HFFc6 (cell line): ENCODE results near the gene BZW2. TPM values are rescaled to one million over a fixed set of nuclear protein-coding genes. Genes with fewer than 3 reads are reported as not detected.
"Not testable (repeated sequence)": the region's sequence is repeated elsewhere in the genome, so short reads cannot be mapped to it uniquely, and the experiment has no call there.

ENCODE experiments used
- DNase-seq: peaks from one replicate; pipeline ENCODE4 v3.0.0-alpha.2; 2018
- H3K27ac Mint-ChIP-seq: 2 replicates; pipeline ENCODE4 v1.8.0; 2020; ENCODE audit warnings: mild to moderate bottlenecking, mixed read lengths
- H3K27me3 Mint-ChIP-seq: 2 replicates; pipeline ENCODE4 v1.8.0; 2021; ENCODE audit warnings: mild to moderate bottlenecking, moderate library complexity, mixed read lengths; ENCODE audit not compliant: insufficient read depth
- H3K36me3 Mint-ChIP-seq: 2 replicates; pipeline ENCODE4 v1.8.0; 2021; ENCODE audit warnings: low read depth, mixed read lengths
- H3K4me1 Mint-ChIP-seq: 2 replicates; pipeline ENCODE4 v1.8.0; 2020; ENCODE audit warnings: low read depth, mixed read lengths
- H3K4me3 Mint-ChIP-seq: 2 replicates; pipeline ENCODE4 v1.8.0; 2020; ENCODE audit warnings: mild to moderate bottlenecking, moderate library complexity, mixed read lengths
- H3K9me3 Mint-ChIP-seq: 2 replicates; pipeline ENCODE4 v1.8.0; 2020; ENCODE audit warnings: mild to moderate bottlenecking, mixed read lengths
- total RNA-seq, 6 experiments: library from RNA; stranded (reverse); fragmentation: NEBNext Ultra II Directional; extraction: Animal tissue kit (Norgen Biotek cat#: 25700); gene quantifications; 2 replicates in 1 of 6; 3 replicates in 5 of 6; pipeline ENCODE4 v1.2.3, GENCODE V29; 2021
- TF ChIP-seq, protein P1 (sequence below): fragments of 200-600 bp; sonication (generic); IDR thresholded peaks from 2 replicates; pipeline ENCODE4 v1.5.0; 2021; ENCODE audit warnings: antibody characterized with exemption, mild to moderate bottlenecking

The BZW2 gene
- total RNA-seq, 6 experiments from 2014 or later = 75.8 to 104 (median 94.5) TPM

DNA sequence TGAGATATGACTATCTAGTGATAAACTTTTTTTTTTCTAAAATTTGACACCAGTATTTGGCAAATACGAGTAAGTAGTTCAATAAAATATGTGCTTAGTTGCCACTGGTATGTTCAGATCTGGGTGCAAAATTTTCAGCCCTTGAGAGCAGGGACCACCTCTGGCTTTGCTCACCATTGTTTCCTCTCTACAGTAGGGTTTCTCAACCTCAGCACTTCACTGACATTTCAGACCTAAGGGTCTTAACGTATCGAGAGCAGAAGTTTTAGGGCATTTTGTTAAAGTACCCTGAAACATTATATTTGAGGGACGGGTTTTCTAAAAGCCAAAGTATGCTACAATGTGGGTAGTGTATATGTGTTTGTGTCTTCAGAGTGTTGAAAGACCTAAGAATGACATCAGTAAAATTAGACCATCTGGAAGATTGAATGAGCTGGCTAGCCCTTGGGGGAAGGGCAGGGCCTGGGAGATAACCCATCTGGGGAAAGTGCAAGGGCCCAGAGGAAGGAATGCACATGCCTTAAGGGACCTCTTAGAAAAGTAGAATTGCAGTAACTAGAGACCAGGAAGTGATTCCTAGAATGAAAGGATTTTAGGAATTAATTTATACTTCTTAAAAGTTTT is 11.8 kb downstream of the BZW2 start:
- peaks cover 13% of the 10 kb centered on the region for H3K36me3 Mint-ChIP-seq
- peak; percentile 75 for DNase-seq
- H3K27ac Mint-ChIP-seq = peak overlapping the region; percentile 88
- H3K4me3 Mint-ChIP-seq = peak overlapping the region; percentile 67
- H3K27me3 Mint-ChIP-seq = no peaks in the 10 kb centered on the region
- TF ChIP-seq, protein P1, sequence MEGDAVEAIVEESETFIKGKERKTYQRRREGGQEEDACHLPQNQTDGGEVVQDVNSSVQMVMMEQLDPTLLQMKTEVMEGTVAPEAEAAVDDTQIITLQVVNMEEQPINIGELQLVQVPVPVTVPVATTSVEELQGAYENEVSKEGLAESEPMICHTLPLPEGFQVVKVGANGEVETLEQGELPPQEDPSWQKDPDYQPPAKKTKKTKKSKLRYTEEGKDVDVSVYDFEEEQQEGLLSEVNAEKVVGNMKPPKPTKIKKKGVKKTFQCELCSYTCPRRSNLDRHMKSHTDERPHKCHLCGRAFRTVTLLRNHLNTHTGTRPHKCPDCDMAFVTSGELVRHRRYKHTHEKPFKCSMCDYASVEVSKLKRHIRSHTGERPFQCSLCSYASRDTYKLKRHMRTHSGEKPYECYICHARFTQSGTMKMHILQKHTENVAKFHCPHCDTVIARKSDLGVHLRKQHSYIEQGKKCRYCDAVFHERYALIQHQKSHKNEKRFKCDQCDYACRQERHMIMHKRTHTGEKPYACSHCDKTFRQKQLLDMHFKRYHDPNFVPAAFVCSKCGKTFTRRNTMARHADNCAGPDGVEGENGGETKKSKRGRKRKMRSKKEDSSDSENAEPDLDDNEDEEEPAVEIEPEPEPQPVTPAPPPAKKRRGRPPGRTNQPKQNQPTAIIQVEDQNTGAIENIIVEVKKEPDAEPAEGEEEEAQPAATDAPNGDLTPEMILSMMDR = peak; percentile 38
- peaks cover 61% of the 10 kb centered on the region for H3K4me1 Mint-ChIP-seq
- H3K9me3 Mint-ChIP-seq = no peaks in the 10 kb centered on the region

DNA sequence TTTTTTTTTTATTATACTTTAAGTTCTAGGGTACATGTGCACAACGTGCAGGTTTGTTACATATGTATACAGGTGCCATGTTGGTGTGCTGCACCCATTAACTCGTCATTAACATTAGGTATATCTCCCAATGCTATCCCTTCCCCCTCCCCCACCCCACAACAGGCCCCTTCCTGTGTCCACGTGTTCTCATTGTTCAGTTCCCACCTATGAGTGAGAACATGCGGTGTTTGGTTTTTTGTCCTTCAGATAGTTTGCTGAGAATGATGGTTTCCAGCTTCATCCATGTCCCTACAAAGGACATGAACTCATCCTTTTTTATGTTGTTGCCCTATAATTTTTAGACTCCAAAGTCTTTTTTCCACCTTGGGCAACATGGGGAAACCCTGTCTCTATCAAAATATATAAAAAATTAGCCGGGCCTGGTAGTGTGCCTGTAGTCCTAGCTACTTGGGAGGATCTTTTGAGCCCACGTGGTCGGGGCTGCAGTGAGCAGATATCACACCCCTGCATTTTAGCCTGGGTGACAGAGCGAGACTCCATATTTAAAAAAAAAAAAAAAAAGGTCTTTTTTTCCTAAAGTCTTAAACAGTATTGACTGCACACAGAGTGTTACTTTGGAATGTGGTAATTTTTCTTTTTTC is 14.0 kb downstream of the BZW2 start:
- not testable (repeated sequence) for H3K9me3 Mint-ChIP-seq, DNase-seq, H3K27me3 Mint-ChIP-seq, H3K4me3 Mint-ChIP-seq
- H3K36me3 Mint-ChIP-seq = peaks cover 16% of the 10 kb centered on the region
- peaks cover 63% of the 10 kb centered on the region for H3K4me1 Mint-ChIP-seq
- H3K27ac Mint-ChIP-seq = 0 out of 2 replicates have a peak overlapping the region, but pooled peaks have one; percentile 21

DNA sequence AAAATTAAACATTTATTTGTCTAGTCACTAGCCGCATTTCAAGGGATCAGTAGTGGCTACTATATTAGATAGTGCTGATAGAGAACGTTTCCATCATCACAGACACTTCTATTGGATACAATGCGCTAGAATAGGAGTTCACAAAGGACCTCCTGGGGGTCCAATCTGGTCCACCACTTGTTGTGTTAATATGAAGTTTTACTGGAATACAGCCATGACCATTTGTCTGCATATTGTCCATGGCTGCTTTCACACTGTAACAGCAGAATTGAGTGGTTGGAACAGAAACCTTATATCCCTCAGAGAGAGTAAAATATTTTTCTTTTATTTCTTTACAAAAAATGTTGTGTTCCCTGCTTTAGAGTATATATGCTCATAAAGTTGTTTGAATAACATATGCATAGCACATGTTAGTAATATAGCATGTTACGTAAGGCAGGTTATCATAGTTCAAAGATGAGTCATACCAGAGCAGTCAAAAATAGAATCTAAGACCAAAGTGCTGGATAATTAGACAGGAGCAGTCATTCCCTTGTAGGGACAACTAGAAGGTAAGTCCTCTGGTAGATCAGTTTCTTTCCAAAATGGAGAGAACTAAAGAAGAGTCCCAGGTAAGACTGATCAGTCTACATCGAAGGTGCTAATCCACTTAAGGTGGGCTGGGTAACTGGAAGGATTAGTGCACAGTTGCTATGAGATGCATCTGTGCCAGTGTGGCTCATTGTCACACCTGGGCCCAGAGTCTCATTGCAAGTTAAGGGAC is 14.9 kb downstream of the BZW2 start:
- no peaks in the 10 kb centered on the region for H3K9me3 Mint-ChIP-seq
- H3K27me3 Mint-ChIP-seq = no peaks in the 10 kb centered on the region
- TF ChIP-seq, protein P1 = no peak
- peaks cover 54% of the 10 kb centered on the region for H3K4me1 Mint-ChIP-seq
- peaks cover 22% of the 10 kb centered on the region for H3K36me3 Mint-ChIP-seq
- H3K4me3 Mint-ChIP-seq = peak overlapping the region; percentile 74
- DNase-seq = peak; percentile 56
- H3K27ac Mint-ChIP-seq = peak overlapping the region; percentile 77

DNA sequence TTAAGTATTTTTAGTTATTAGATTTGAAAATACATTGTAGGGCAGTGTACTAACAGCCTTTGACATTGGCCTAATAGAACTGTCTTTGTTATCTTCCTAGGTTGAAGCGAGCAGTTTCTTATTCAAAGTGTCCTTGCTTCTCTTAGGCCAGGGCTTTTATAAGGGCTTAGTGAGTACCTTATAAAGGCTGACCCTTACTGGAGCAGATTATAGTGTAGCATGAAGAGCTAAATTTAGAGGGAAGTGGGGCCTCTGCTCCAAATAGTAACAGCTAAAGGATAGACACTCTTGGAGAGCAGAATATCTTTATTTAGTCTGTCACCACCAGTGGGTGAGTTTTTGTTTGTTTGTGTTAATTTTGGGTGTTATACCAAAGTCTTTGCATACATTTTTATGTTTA is 15.9 kb downstream of the BZW2 start:
- H3K4me3 Mint-ChIP-seq = no peak overlapping the region
- DNase-seq = no peak
- H3K4me1 Mint-ChIP-seq = peaks cover 50% of the 10 kb centered on the region
- peak overlapping the region; percentile 39; the same call in 1 of the 2 replicates for H3K27ac Mint-ChIP-seq
- H3K27me3 Mint-ChIP-seq = no peaks in the 10 kb centered on the region
- TF ChIP-seq, protein P1 = no peak
- H3K36me3 Mint-ChIP-seq = peaks cover 17% of the 10 kb centered on the region
- no peaks in the 10 kb centered on the region for H3K9me3 Mint-ChIP-seq

GRCh38 chr7:16667355-16667754 is 21.4 kb downstream of the BZW2 start:
- Mint-ChIP-seq H3K9me3 (no peaks in the 10 kb centered on the region), H3K36me3 (peaks cover 44% of the 10 kb centered on the region), H3K27me3 (peaks cover 2% of the 10 kb centered on the region; the same call in 1 of the 2 replicates), H3K4me1 (peaks cover 68% of the 10 kb centered on the region), H3K4me3 (peak overlapping the region; percentile 79), H3K27ac (peak overlapping the region; percentile 98)
- no peak for DNase-seq
- TF ChIP-seq, protein P1 = no peak
